HG03354 (cell line): ENCODE data around the gene NOS1.

ENCODE experiments used
- ATAC-seq: cut with Tn5 transposase; IDR thresholded peaks from one replicate; pipeline ENCODE4 v1.9.1; 2021; ENCODE audit warnings: mild to moderate bottlenecking; ENCODE audit not compliant: unreplicated experiment, poor library complexity, severe bottlenecking

Gene NOS1

DNA sequence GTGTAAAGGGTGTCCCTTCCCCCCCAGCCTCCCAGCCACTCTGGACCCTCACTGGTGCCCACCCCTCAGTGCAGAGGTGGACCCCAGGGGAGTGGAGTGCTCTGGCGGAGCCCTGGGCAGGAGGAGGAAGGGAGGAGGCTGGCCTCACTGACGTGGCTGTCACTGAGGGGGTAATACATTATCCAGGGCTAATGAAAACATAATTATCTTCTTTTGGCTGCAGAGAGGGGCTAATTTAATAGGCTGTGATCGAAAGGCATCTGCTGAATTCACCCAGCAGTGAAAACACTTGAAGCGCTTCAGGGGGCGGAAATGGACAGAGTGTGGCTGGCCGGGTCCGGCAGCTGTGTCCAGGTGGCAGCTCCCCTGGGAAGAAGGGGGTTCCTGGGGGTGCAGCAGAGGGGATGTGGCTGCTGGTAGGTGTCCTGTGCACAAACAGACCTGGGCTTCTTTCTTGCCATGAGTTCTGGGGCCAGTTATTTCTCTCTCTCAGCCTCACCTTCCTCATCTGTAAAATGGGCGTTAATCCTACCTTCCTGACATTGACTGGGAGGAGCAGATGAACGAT, 3.7 kb upstream of the NOS1 start:
- ATAC-seq, result no peak

DNA sequence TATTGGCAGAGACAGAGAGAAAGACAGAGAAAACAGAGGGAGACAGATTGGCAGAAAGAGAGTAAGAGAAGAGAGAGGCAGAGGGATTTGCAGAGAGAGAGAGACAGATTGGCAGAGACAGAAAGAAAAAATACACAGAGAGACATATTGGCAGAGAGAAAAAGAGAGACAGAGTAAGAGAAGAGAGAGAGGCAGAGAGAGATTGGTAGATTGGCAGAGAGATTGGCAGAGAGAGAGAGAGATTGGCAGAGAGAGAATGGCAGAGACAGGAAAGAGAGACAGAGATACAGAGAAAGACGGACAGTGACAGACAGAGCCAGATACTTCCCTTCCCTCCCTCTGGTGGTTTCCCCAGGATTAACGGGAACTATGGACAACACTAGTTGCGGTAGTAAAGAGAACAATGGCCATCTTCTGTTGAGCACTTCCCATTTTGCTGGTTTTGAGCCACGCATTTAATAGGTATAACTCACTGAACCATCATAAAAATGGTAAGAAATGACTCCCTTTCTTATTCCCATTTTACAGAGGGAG, 2.6 kb upstream of the NOS1 start:
- ATAC-seq, result no peak

DNA sequence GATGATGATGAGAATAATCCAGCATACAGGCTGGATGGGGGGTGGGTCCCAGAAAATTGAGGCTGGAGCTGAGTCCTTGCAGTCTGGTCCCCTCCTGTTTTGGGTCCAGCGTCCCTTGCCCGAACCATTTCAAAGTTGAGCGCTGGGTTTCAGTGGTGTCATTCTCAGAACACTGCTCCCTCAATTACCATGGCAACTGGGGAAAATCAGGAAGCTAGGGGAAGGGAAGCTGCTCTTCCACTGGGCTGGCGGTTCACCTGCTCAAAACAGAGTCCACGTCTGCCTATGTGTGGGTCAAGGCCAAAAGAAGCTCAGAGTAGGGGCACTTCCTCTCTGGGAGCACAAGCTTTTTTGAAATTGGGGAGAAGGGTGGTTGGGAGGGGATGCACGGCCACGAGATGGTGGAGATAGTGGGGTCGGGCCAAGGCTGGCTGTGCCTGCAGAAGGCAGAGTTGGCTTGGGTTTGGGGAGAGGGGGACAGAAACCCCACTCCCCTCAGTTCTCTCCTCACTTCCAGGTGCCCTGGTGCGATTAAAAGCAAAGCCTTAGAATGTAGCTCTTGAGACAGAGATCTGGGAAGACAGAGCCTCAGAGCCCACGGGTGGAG, 1.7 kb upstream of the NOS1 start:
- ATAC-seq, result no peak

DNA sequence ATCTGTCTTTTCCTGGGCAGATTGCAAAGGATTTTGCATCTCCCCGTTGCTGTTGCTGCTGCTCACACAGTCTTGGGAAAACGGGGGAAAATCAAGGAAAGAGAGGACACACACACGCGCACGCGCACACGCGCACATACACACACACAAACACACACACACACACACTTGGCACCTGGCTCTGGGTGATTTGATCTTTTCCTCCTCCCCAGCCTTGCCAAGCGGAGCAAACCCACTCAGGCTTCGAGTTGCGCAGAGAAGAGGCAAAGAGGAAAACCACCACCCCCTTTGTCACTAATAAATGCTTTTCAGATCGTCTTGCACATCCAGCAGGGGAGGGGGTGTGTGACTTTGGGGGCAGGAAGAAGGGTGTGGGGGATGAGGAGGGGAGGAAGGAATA, 965 bp upstream of the NOS1 start:
- no peak for ATAC-seq

DNA sequence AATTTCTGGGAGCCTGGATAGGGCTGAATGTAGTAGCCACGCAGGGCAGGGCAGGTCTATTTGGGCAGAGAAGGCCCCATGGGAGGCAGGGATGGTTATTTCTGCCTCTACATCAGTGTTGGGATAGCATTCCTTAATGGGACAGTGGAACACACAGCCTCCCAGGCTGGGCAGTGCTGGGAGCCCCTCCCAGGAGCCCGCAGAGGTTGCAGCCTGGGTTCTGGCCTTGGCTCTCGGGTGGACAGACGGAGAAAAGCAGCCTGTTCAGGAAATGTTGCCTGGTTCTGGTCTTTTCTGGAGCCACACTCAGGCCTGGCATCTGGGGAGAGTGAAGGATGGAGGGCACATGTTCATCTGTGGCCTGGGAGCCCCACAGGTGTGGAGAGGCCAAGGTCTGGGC, 479 bp upstream of the NOS1 start:
- ATAC-seq, result no peak

DNA sequence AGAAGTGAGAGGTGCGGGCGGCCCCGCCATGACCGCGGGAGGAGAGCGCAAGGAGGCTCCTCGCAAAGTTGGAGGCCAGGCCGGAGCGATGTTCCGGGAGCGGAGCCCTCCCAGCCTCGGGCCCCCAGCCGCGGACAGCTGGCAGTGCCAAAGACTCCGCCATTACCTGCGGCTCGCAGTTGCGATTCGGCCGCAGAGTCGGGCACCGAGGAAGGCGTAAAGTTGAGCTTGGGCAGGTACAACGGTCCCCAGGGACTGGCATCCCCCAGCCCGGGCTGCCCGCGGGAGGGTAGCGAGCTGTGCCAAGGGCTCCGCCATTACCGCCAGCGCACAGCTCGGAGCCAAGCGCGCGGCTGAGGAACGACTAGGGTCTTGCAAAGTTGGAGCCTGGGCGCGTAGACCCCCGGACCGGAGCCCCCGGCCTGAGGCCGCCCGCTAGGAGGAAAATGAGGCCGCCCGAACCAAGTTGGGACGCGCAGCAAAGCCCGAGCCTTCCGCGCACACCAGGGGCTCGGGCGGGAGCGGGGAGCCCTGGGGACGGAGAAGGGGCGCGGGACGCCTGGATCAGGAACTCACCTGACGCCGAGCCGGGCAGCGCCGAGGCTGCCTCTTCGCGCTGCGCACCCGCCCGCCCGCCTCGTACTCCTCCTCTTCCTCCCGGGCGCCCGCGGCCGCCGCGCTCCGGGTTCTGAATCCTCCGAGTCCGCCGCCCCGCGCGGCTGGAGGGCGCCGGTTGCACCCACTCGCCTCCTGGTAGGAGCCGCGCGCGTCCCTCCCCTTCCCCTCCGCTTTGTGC, 677 bp downstream of the NOS1 start:
- ATAC-seq, result no peak

DNA sequence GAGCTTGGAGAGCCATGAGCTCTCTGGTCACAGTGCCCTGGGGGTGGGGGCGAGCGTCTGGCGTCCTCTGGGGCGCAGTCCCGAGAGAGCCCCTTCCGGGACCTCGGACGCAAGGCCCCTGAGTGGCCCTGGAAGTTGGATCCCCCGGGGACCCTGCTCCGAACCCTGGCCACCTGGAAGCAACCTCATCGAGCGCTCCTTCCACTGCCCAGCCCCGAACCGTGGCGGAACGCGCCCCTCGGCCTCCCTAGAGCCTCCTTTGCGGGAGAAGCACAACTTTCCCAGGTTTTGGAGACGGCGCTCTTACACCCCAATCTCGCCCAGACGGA, 1.2 kb downstream of the NOS1 start:
- no peak for ATAC-seq

DNA sequence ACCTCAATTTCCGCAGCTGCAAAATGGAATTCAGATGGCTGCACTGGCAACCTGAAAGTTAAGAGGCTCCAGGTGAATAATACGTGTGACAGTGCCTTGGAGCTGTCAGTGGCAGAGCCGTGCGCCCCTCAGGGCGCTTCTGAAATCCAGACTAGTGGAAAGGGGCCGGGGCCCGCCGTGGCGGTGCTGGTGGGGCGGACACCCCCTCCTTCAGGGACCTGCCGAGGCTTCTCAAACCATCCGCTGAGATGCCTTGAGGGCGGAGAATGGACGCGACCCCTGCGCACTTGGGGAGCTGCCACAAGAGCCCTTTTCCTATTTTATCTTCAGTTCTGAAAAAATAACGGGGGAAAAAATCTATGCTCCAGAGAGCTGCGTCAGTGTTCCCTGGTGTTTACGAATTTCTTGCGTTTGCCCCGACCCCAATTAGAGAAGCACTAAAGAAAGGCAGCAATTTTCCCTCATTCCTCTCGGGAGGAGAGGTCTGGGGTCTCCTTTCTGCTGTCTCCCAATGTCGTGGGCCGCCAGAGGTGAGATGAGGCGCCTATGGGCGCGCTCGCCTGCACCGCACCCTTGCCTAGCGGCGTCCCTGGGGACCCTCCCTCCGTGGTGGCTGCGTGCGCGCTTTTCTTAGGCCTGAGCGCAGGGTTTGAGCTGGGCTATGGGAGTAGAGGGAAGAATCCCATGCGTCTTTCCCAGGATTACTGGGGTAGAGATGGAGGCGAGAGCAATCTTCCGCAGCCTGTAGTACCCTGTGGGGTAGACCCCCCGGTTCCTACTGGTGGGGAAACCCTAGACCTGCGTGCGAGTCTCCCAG, 2.2 kb downstream of the NOS1 start:
- ATAC-seq, result no peak

DNA sequence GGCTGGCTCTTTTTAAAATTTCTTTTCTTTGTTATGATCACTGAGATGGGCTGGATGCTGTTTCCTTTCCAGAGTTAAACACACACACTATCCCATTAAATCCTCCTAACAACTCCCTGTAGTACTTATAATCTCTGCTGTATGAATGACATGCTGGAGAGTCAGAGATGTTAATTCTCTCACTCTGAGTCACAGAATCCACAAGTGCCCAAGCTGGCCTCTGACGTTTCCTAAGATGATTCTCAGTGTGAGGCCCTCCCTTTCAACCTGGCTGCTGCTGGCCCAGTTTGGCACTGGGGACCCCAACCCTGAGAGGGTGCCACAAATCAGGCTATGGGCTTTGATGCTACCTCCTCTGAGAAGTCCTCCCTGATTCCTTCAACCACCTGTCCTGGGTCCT, 5.4 kb downstream of the NOS1 start:
- no peak for ATAC-seq

DNA sequence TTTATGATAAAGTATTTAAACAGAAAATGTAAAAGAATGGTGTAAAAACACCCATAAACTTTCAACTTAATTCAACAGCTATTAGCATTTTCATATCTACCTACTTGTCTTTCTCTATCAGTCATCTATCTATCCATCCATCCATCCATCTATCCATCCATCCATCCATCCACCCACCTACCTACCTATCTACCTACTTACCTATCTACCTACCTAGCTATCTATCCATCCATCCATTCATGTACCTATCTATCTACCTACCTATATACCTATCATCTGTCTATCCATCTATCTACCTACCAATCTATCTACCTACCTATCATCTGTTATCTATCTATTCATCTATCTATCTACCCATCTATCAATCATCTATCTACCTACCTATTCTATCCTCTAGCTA, 8.5 kb downstream of the NOS1 start:
- no peak for ATAC-seq

DNA sequence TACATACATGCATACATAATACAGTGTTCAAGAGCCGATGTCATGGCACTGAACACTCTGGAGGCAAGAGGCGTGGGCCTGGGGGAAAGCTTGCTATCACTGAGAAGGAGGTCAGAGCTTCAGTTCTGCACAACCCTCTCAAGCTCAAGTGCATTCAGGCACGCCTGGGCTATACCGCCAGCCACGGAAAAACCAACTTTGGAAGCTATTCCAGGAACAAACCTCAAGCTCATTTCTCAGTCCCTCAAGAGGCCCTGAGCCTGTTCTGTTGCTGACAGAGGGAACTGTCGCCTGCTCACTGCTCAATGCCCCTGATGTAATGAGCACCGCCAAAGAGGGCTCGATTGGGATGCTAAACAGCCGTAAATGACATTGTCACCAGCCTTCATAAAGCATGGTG, 9.2 kb downstream of the NOS1 start:
- ATAC-seq, result no peak

DNA sequence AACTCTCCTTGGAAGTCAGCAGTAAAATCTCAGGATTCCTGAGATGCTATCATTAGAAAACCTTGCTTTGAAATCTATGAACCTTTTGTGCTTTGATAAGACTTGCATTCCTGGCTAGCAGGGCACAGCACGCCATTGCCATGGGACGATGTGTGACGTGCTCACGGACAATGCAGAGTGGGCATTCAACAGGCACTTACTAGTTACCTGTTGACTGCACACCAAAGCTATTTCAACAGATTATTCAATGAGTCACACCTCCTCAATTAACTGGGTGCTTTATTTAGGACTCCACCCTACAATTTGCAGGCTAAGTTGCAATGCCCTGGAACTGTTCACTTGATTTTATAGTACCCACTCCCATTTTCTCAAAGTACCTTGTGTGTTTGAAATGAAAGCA, 11.3 kb downstream of the NOS1 start:
- no peak for ATAC-seq

DNA sequence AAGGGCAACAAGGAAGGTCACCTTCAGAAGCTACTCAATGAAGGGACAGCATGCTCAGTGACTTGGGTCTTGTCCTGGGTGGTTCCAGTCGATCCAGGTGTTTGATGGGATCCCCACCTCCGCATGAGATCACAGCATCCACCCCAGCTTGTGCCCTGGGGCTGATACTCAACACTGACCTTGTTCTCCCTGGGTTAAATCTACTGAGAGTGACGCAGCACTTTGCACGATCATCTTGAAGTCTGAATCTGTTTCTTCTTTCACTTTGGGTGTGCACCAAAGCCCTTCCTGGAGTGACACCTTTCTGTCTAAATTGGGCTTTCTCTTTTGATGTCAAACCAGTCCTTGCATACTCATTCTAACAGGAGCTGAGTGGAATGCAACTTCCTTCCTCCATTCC, 13.8 kb downstream of the NOS1 start:
- no peak for ATAC-seq

DNA sequence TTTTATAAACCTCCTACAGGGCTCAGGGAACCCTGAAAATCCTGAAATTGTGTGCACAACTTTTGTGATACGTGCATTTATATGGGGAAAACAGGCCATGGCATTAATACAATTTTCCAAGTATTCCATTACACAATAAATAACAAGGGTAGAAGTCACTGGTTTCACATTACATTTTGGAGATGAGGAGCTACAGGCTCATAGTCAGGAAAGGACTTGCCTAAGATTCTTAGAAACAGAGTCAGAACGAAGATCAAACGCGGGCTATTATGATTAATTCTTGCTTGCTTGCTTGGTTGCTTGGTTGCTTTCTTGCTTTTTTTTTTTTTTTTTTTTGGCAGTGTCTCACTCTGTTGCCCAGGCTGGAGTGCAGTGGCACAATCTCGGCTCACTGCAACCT, 16.7 kb downstream of the NOS1 start:
- no peak for ATAC-seq

DNA sequence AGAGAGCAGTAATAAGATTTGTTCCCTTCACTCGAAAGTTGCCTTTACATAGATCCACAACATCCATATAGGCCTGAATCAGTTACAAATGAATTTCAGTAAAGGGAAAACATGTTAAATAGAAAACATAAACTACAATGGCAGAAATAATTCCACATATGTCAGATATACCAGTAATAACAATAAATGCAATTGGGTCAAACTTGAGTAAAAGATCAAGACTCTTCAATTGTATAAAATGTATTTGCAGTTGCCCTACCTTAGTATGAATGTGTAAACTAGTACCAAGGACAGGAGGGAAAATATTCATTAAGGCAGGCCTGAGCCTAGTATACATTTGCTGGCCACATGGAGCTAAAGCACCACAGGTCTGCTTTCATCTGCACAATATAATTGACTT, 17.6 kb downstream of the NOS1 start:
- no peak for ATAC-seq

DNA sequence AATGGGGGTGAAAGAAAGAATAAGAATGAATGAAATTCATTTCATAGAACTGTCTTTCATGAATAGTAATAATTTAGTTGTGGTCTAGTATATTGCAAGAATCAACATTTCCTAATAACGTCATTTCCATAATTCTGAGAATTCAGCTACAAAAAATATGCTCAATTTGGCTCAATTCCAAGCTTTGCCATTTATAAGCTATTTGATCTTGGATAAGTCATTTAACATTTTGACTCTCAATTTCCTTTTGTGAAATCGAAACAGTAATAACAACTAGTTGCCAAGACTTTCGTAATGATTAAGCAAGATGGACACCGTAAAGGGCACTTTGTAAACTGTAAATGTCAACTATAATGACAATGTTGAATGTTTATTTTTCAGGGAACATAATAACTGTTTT, 18.1 kb downstream of the NOS1 start:
- ATAC-seq, result no peak

DNA sequence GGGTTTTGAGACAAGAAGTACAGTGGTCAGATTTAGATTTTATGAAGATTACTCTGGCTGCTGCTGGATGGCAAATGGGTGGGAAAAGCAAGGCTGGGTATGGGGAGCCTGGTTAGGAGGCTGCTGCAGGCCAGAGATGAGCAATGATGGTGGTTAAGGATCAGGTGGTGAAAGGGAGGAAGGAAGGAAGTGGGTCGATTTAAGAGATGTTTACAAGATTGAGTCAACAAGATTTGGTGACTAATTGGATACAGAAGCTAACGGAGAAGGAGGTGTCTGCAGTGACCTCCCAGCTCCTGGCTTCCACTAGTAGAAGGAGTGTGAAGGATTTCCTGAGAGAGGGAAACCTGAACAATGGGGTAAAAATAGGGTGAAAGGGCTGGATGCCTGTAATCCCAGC, 18.7 kb downstream of the NOS1 start:
- no peak for ATAC-seq

DNA sequence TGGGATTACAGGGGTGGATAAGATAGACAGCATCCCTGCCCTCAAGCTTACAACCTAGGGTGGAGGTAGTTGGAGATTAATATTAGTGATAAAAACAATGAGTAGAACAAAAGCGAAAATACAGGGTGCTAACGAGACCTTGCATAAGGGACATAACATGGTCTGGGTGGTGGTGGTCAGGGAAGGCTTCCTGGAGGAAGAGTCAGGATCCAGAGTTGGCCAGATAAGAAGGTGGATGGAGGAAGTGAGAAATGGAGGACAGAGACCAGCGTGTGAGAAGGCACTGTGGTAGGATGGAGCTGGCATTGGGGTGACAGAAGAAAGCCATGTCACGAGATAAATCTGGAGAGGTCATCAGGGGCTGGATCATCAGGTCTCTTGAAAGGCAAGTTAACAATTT, 19.2 kb downstream of the NOS1 start:
- ATAC-seq, result no peak

DNA sequence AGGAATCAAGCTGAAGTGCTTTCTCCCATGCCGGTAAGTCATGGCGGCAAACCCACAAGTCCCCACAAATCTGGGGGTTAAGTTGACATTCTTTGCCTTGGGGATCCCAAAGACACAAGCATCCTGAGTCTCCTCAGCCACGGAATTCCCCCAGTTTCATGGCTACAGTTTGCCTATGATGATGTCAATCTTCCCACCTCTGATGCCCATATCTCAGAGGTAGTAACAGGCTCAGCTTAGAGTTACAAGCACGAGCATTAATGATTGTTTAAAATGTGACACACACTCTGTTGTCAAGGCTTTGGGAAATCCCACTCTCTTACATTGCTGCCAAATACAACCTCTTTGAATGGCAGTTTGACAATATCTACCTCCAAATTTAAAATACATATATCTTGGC, 22.3 kb downstream of the NOS1 start:
- no peak for ATAC-seq

DNA sequence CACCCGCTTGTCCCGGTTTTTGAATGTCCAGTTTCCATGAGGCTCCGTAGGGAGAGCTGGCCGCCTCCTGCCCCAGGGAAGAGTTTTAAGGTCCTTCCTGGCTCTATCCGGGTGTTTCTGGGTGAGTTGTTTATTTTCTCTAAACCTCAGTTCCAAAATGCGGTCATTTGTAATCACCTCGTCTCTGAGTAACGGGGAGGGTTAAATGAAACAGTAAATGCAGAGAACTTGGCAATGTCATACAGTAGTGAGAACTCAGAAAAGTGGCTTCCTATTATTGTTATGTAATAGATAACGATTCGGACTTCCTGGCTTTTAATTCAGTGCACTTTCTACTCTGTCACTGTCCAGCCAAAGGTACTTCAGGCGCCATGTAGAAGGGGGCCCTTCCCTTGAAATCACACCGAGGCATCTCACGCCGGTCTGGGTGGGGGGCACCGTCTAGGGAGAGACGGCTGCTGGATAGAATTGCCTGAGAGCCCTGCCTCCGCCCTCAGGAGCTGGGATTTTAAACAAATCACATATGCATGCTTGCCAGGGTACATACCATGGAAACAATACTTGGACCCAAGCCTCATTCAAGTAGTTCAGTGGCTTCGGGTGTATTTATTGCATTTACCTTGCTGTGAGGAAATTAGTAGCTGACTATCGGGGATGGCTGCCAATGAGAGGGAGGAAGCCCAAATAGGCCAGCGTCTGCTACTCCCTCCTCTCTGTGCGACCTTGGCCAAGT, 26.4 kb downstream of the NOS1 start:
- no peak for ATAC-seq
